Measurements from ENCODE around the gene HTATSF1.

Gene HTATSF1

DNA sequence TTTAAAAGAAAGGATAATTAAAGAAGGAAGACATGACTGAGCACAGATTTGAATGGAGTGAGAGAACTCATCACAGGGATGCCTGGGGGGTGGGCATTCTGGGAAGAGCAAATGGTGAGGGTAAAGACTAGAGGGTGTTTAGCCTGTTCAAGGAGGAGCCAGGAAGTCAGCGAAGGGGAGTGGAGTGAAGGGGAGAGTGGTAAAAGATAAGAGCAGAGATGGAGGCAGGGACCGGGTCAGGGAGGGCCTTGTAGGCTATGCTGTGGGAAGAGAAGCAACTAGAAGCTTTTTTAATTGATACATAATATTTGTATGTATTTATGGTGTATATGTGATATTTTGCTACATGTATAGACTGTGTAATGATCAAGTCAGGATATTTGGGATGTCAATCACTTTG is 32.4 kb downstream of the HTATSF1 start:
- no peak overlapping the region for H3K27ac ChIP-seq

DNA sequence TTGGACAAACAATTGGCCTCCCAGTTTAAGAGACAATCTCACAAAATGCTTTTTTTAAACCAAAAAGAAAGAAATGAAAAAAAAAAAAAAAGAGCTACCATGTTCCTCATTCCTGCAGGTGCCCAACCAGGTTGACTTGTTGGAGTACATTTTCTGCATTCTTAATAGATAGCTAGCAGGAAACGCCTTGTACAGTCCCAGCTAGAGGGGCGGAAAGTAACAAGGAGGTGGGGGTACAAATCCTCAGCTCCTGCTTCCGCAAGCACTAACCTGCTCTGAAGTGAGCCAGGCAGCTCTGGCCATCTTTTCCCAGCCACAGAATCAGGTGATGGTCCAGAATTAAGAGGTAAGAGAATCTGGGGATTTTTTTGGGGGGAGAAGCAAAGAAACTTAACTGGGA is 34.6 kb downstream of the HTATSF1 start, which contains the start of gene VGLL1:
TSS of gene VGLL1 (plus strand) at position 265 of the 400 bp plus-strand sequence. CDS start 3,806 bp downstream, outside the sequence.
- no peak within 1 kb of the TSS for H3K27ac ChIP-seq
- TF ChIP-seq ZFX (IDR thresholded peaks at IDR 0.05): no peak
- TF ChIP-seq, protein P1, sequence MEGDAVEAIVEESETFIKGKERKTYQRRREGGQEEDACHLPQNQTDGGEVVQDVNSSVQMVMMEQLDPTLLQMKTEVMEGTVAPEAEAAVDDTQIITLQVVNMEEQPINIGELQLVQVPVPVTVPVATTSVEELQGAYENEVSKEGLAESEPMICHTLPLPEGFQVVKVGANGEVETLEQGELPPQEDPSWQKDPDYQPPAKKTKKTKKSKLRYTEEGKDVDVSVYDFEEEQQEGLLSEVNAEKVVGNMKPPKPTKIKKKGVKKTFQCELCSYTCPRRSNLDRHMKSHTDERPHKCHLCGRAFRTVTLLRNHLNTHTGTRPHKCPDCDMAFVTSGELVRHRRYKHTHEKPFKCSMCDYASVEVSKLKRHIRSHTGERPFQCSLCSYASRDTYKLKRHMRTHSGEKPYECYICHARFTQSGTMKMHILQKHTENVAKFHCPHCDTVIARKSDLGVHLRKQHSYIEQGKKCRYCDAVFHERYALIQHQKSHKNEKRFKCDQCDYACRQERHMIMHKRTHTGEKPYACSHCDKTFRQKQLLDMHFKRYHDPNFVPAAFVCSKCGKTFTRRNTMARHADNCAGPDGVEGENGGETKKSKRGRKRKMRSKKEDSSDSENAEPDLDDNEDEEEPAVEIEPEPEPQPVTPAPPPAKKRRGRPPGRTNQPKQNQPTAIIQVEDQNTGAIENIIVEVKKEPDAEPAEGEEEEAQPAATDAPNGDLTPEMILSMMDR (conservative IDR thresholded peaks at IDR 0.05): no peak

More for the DNA sequence above, 32.4 kb downstream of the HTATSF1 start:
- TF ChIP-seq ZFX (IDR thresholded peaks at IDR 0.05): no peak
- TF ChIP-seq, protein P1 (conservative IDR thresholded peaks at IDR 0.05): no peak

DNA sequence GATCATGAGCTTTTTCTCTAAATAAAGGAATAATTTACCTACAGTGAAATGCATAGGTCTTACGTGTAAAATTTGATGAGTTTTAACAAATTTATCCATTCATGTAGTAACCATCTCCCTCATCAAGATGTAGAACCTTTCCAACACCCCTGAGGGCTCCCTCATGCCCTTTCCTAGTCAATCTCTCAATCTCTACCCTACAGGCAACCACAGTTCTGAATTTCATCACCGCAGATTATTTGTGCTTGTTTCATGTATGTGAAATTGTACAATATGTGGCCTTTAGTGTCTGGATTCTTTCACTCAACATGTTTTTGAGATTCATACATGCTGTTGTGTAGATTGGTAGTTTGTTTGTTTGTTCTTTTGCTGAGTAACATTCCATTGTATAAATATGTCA is 36.7 kb downstream of the HTATSF1 start:
- TF ChIP-seq ZFX (IDR thresholded peaks at IDR 0.05): no peak
- TF ChIP-seq, protein P1 (conservative IDR thresholded peaks at IDR 0.05): no peak
- H3K27ac ChIP-seq: no peak overlapping the region

DNA sequence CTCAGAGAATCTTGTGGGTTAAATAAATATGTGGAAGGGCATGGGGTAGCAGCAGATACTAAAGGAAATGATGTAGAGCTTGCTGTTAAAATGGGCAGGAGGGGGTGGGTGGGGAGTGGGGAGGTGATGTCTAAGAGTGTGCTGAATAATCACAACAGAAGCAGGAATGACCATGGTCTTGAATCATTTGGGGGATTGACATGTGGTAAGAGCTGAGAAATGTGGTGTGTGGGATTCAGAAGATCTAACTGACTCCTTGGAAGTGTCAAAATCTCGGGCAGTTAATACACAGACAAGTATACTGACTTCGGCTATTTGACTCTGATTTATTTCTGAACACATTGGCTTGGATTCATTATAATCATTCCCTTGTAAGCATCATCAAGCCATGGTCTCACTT is 41.4 kb downstream of the HTATSF1 start:
- TF ChIP-seq, protein P1 (conservative IDR thresholded peaks at IDR 0.05): no peak
- TF ChIP-seq ZFX (IDR thresholded peaks at IDR 0.05): no peak
- H3K27ac ChIP-seq: no peak overlapping the region

DNA sequence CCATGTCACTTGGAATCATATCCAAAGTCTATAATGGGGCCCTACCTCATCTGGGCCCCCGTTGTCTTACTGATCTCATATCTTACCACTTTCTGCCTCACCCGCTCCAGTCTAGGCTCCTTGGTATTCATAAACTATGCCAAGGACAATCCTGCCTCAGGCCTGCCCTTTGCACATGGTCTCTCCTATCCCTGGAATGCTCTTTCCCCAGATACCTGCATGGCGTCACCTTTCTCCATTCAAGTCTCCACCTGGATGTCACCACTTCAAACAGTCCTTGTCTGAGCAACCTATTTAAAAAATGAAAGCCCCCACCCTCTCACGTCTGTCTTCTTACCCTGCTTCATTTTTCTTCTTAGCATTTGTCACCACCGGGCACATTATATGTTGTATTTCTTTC is 42.8 kb downstream of the HTATSF1 start:
- TF ChIP-seq, protein P1 (conservative IDR thresholded peaks at IDR 0.05): no peak
- TF ChIP-seq ZFX (IDR thresholded peaks at IDR 0.05): no peak
- H3K27ac ChIP-seq: no peak overlapping the region

DNA sequence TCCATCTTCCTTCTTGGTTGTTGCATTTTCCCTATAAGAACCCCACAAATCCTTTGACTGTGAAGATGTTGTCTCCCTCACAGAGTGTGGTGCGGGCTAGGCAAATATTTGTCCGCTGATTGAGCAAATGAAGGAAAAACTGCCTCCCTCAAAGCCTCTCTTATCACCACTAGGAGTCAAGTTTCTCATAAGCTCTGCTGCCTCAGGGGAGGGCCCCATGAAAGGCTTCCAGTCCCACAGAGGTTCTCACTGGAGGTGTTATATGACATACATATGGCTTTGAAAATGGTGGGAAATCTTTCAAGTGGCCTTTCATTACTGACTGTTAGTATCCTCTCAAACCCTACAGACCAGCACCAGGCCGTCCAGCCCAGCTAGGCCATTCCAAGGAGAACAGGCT is 43.9 kb downstream of the HTATSF1 start:
- H3K27ac ChIP-seq: no peak overlapping the region
- no peak for TF ChIP-seq ZFX (IDR thresholded peaks at IDR 0.05)
- TF ChIP-seq, protein P1 (conservative IDR thresholded peaks at IDR 0.05): no peak

DNA sequence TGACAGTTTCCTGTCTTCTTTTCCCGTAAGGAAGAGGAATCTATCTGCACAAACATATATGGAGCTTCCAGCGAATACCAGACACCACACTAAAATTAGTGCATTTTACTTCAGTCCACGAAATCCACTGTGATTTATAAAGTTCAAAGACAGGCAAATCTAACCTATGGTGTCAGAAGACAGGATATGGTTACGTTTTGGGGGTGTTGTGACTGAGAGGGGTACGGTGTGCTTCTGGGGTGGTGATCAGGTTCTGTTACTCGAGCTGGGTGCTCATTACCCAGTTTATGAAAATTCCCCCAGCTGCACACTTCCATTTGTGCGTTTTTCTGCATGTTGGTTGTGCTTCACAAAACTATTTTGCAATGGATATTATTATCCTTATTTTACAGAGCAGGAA is 44.9 kb downstream of the HTATSF1 start:
- TF ChIP-seq, protein P1 (conservative IDR thresholded peaks at IDR 0.05): no peak
- TF ChIP-seq ZFX (IDR thresholded peaks at IDR 0.05): no peak

More for the DNA sequence above, 44.9 kb downstream of the HTATSF1 start:
- H3K27ac ChIP-seq: no peak overlapping the region
